Neural crest cell (in vitro differentiated cells): Measurements from ENCODE around the gene SSX3. TPM values are rescaled to one million over a fixed set of nuclear protein-coding genes. Genes with fewer than 3 reads are reported as not detected.

Experiments
- DNase-seq: peaks from one replicate; pipeline ENCODE4 v3.0.0; 2021; ENCODE audit warnings: low read depth, mixed read lengths, low spot score
- H3K27ac Mint-ChIP-seq: one replicate; pipeline ENCODE4 v1.8.0; 2021; ENCODE audit warnings: mild to moderate bottlenecking, mixed read lengths; ENCODE audit not compliant: unreplicated experiment
- H3K27me3 Mint-ChIP-seq: 2 replicates; pipeline ENCODE4 v1.8.0; 2021; ENCODE audit warnings: low read depth, mild to moderate bottlenecking, mixed read lengths
- H3K36me3 Mint-ChIP-seq: 2 replicates; pipeline ENCODE4 v1.8.0; 2021; ENCODE audit warnings: low read depth, mild to moderate bottlenecking, mixed read lengths
- H3K4me1 Mint-ChIP-seq: 2 replicates; pipeline ENCODE4 v1.8.0; 2021; ENCODE audit warnings: mixed read lengths
- H3K4me3 Mint-ChIP-seq: one replicate; pipeline ENCODE4 v1.8.0; 2021; ENCODE audit warnings: mild to moderate bottlenecking, mixed read lengths
- H3K9me3 Mint-ChIP-seq: 2 replicates; pipeline ENCODE4 v1.8.0; 2021; ENCODE audit warnings: mixed read lengths
- CTCF ChIP-seq: fragments of 200-600 bp; sonication (generic); conservative IDR thresholded peaks from 2 replicates; pipeline ENCODE4 v1.5.0; 2021; ENCODE audit warnings: antibody characterized with exemption, mild to moderate bottlenecking
- total RNA-seq: library from RNA; stranded (reverse); gene quantifications from 2 replicates; pipeline ENCODE4 v1.2.1, GENCODE V29; 2021

The SSX3 gene
- total RNA-seq, 1 donor from 2014 or later = not detected

GRCh38 chrX:48306175-48306574 lies 50.3 kb downstream of the SSX3 start:
- no peak overlapping the region for H3K4me3 Mint-ChIP-seq
- no peak for DNase-seq
- no peaks in the 10 kb centered on the region for H3K36me3 Mint-ChIP-seq
- no peaks in the 10 kb centered on the region for H3K27me3 Mint-ChIP-seq
- H3K9me3 Mint-ChIP-seq = no peaks in the 10 kb centered on the region
- no peaks in the 10 kb centered on the region for H3K4me1 Mint-ChIP-seq
- TF ChIP-seq CTCF = no peak
- H3K27ac Mint-ChIP-seq = no peak overlapping the region

Other genes with a start within 250 kb of the SSX3 start
- gene SPACA5B, start 226.1 kb downstream of the SSX3 start, total RNA-seq = not detected in 2 replicates
- not detected in 2 replicates for gene SSX5, start 159.9 kb downstream of the SSX3 start, total RNA-seq
- not detected in 2 replicates for gene SSX1, start 101.3 kb downstream of the SSX3 start, total RNA-seq
- not detected in 2 replicates for gene SSX4, start 26.8 kb upstream of the SSX3 start, total RNA-seq
- gene SSX4B, start 55.3 kb upstream of the SSX3 start, total RNA-seq = not detected in 2 replicates
- gene SLC38A5, start 113.6 kb upstream of the SSX3 start, total RNA-seq = 6.5 and 8.8 TPM in 2 replicates
- 42.2 and 45.8 TPM in 2 replicates for gene FTSJ1, start 119.5 kb upstream of the SSX3 start, total RNA-seq
- 13.0 and 14.2 TPM in 2 replicates for gene PORCN, start 152.3 kb upstream of the SSX3 start, total RNA-seq
- gene EBP, start 165.1 kb upstream of the SSX3 start, total RNA-seq = 155 and 168 TPM in 2 replicates
- 9.1 and 12.0 TPM in 2 replicates for gene TBC1D25, start 183.0 kb upstream of the SSX3 start, total RNA-seq
- gene RBM3, start 217.8 kb upstream of the SSX3 start, total RNA-seq = 248 and 261 TPM in 2 replicates
- 68.8 and 75.3 TPM in 2 replicates for gene WDR13, start 240.8 kb upstream of the SSX3 start, total RNA-seq